GM12874 (cell line): ENCODE measurements around the gene NUCB2.

Source experiments
- CTCF ChIP-seq: IDR thresholded peaks from 2 replicates; pipeline ENCODE4 v1.5.1; 2011; ENCODE audit warnings: low read depth, mild to moderate bottlenecking, control low read depth, low read length, moderate library complexity; ENCODE audit not compliant: insufficient read depth

Gene NUCB2

GRCh38 chr11:17331669-17332068, 55.1 kb downstream of the NUCB2 start:
- TF ChIP-seq CTCF = no peak

GRCh38 chr11:17333799-17334586, 57.5 kb downstream of the NUCB2 start:
- TF ChIP-seq CTCF = no peak

GRCh38 chr11:17343257-17343656, 66.7 kb downstream of the NUCB2 start:
- no peak for TF ChIP-seq CTCF

- TF ChIP-seq CTCF = no peak
Measured at GRCh38 chr11:17343907-17344306, 67.4 kb downstream of the NUCB2 start.

- TF ChIP-seq CTCF = no peak
Measured at GRCh38 chr11:17347676-17348075, 71.1 kb downstream of the NUCB2 start.

- TF ChIP-seq CTCF = no peak
Measured at GRCh38 chr11:17350455-17351171, 74.1 kb downstream of the NUCB2 start.

- no peak for TF ChIP-seq CTCF
Measured at GRCh38 chr11:17351172-17351509, 74.6 kb downstream of the NUCB2 start.
